Hepatocyte (in vitro differentiated cells): Measurements from ENCODE around the gene CAMTA2. TPM values are rescaled to one million over a fixed set of nuclear protein-coding genes. Genes with fewer than 3 reads are reported as not detected.

Experiments used
- DNase-seq: peaks from one replicate; pipeline ENCODE4 v3.0.0-alpha.2; 2016; ENCODE audit warnings: low spot score
- H2AFZ ChIP-seq: fragments of 200-600 bp; sonication (generic); 2 replicates; pipeline ENCODE4 v1.6.0; 2016; ENCODE audit warnings: antibody characterized with exemption, mild to moderate bottlenecking
- H3K27ac ChIP-seq: fragments of 200-600 bp; sonication (generic); 2 replicates; pipeline ENCODE4 v1.5.1; 2016; ENCODE audit warnings: mild to moderate bottlenecking
- H3K27me3 ChIP-seq: fragments of 200-600 bp; sonication (generic); 2 replicates; pipeline ENCODE4 v1.6.1; 2016
- H3K36me3 ChIP-seq: fragments of 200-600 bp; sonication (generic); replicated peaks from 2 replicates; pipeline ENCODE4 v1.5.1; 2016; ENCODE audit warnings: low read depth; ENCODE audit not compliant: insufficient read depth
- H3K4me1 ChIP-seq: fragments of 200-600 bp; sonication (generic); 2 replicates; pipeline ENCODE4 v1.5.1; 2016; ENCODE audit warnings: mild to moderate bottlenecking, moderate library complexity; ENCODE audit not compliant: insufficient read depth
- H3K4me2 ChIP-seq: fragments of 200-600 bp; sonication (generic); 2 replicates; pipeline ENCODE4 v1.6.0; 2016
- H3K4me3 ChIP-seq: fragments of 200-600 bp; sonication (generic); 2 replicates; pipeline ENCODE4 v1.5.1; 2016; ENCODE audit warnings: mild to moderate bottlenecking
- H3K79me2 ChIP-seq: fragments of 200-600 bp; sonication (generic); 2 replicates; pipeline ENCODE4 v1.6.0; 2017; ENCODE audit warnings: mild to moderate bottlenecking
- H3K9me2 ChIP-seq: fragments of 200-600 bp; sonication (generic); replicated peaks from 2 replicates; pipeline ENCODE4 v1.6.0; 2017; ENCODE audit warnings: mild to moderate bottlenecking; ENCODE audit not compliant: insufficient read depth
- H3K9me3 ChIP-seq: fragments of 200-600 bp; sonication (generic); 2 replicates; pipeline ENCODE4 v1.5.1; 2016; ENCODE audit warnings: low read depth, mild to moderate bottlenecking
- H4K20me1 ChIP-seq: fragments of 200-600 bp; sonication (generic); 2 replicates; pipeline ENCODE4 v1.6.0; 2016; ENCODE audit warnings: mild to moderate bottlenecking; ENCODE audit not compliant: insufficient read depth, poor library complexity, severe bottlenecking
- CTCF ChIP-seq: fragments of 200-600 bp; sonication (generic); IDR thresholded peaks from 2 replicates; pipeline ENCODE4 v1.5.1; 2016; ENCODE audit warnings: antibody characterized with exemption, mild to moderate bottlenecking; ENCODE audit not compliant: poor library complexity
- EZH2 ChIP-seq: fragments of 200-600 bp; sonication (generic); IDR thresholded peaks from 2 replicates; pipeline ENCODE4 v1.6.1; 2016; ENCODE audit warnings: antibody characterized with exemption, mild to moderate bottlenecking, borderline replicate concordance
- EZH2phosphoT487 ChIP-seq: fragments of 200-600 bp; sonication (generic); IDR thresholded peaks from one replicate; pipeline ENCODE4 v1.6.1; 2018; ENCODE audit warnings: antibody characterized with exemption, mild to moderate bottlenecking, low read depth, moderate library complexity; ENCODE audit not compliant: unreplicated experiment, severe bottlenecking
- WGBS: methylation state at CpG from one replicate; pipeline ENCODE4 v1.1.6; 2016; ENCODE audit warnings: low lambda C conversion rate; ENCODE audit errors: missing lambda C conversion rate; 5-methylcytosine and 5-hydroxymethylcytosine counted together
- polyA plus RNA-seq: library from polyadenylated mRNA; unstranded; fragments of >200 nt; fragmentation: Nextera tagmentation; extraction: Ambion mirVana; gene quantifications from 2 replicates; pipeline ENCODE4 v1.2.1, GENCODE V29; 2016
- total RNA-seq: library from RNA; depleted of rRNA; stranded (reverse); fragments of >200 nt; gene quantifications from 2 replicates; pipeline ENCODE4 v1.2.3, GENCODE V29; 2014

Gene CAMTA2
- total and polyA plus RNA-seq, 2 experiments from 2014 or later = 12.5 to 45.6 TPM

- no peak for DNase-seq
- Histone ChIP-seq H3K27ac (no peak overlapping the region), H3K4me2 (no peak overlapping the region), H3K79me2 (no peaks in the 10 kb centered on the region), H3K4me1 (no peaks in the 10 kb centered on the region), H3K9me3 (no peaks in the 10 kb centered on the region), H2AFZ (no peak overlapping the region), H3K36me3 (no peaks in the 10 kb centered on the region), H4K20me1 (no peaks in the 10 kb centered on the region), H3K27me3 (no peaks in the 10 kb centered on the region), H3K9me2 (no peaks in the 10 kb centered on the region), H3K4me3 (no peak overlapping the region)
- 96% methylated on average over 20 of the region's 20 CpGs for WGBS
- TF ChIP-seq EZH2 = no peak
These were observed 33.1 kb upstream of the CAMTA2 start for GRCh38 chr17:5020502-5021023.

GRCh38 chr17:5019475-5019956, 32.0 kb upstream of the CAMTA2 start:
- no peak for DNase-seq
- no peaks in the 10 kb centered on the region for H3K9me3 ChIP-seq
- H3K4me1 ChIP-seq = no peaks in the 10 kb centered on the region
- no peak overlapping the region for H2AFZ ChIP-seq
- H3K36me3 ChIP-seq = no peaks in the 10 kb centered on the region
- H3K27me3 ChIP-seq = no peaks in the 10 kb centered on the region
- H3K79me2 ChIP-seq = no peaks in the 10 kb centered on the region
- H4K20me1 ChIP-seq = no peaks in the 10 kb centered on the region
- TF ChIP-seq EZH2phosphoT487 = no peak
- no peak for TF ChIP-seq EZH2
- no peak for TF ChIP-seq CTCF
- WGBS = 70% methylated on average over 1 of the region's 1 CpG
- no peak overlapping the region for H3K27ac ChIP-seq
- H3K4me3 ChIP-seq = no peak overlapping the region
- H3K9me2 ChIP-seq = no peaks in the 10 kb centered on the region
- H3K4me2 ChIP-seq = no peak overlapping the region

- Histone ChIP-seq H3K27me3 (no peaks in the 10 kb centered on the region), H3K27ac (no peak overlapping the region), H3K4me1 (no peaks in the 10 kb centered on the region), H2AFZ (no peak overlapping the region), H3K9me2 (no peaks in the 10 kb centered on the region), H4K20me1 (no peaks in the 10 kb centered on the region), H3K4me3 (no peak overlapping the region), H3K9me3 (no peaks in the 10 kb centered on the region), H3K79me2 (no peaks in the 10 kb centered on the region), H3K36me3 (no peaks in the 10 kb centered on the region), H3K4me2 (no peak overlapping the region)
- DNase-seq = no peak
- no peak for TF ChIP-seq EZH2
- TF ChIP-seq EZH2phosphoT487 = no peak
- no peak for TF ChIP-seq CTCF
- WGBS = 95% methylated on average over 4 of the region's 4 CpGs
These were observed 26.9 kb upstream of the CAMTA2 start for GRCh38 chr17:5014357-5014756.

- H3K27ac ChIP-seq = no peak overlapping the region
- no peaks in the 10 kb centered on the region for H4K20me1 ChIP-seq
- no peaks in the 10 kb centered on the region for H3K79me2 ChIP-seq
- TF ChIP-seq EZH2 = no peak
- no peak for TF ChIP-seq EZH2phosphoT487
- no peak for TF ChIP-seq CTCF
- H2AFZ ChIP-seq = no peak overlapping the region
- no peaks in the 10 kb centered on the region for H3K9me3 ChIP-seq
- H3K4me2 ChIP-seq = no peak overlapping the region
- no peaks in the 10 kb centered on the region for H3K36me3 ChIP-seq
- no peaks in the 10 kb centered on the region for H3K4me1 ChIP-seq
- no peak overlapping the region for H3K4me3 ChIP-seq
- H3K27me3 ChIP-seq = no peaks in the 10 kb centered on the region
- H3K9me2 ChIP-seq = no peaks in the 10 kb centered on the region
- 91% methylated on average over 6 of the region's 6 CpGs for WGBS
- no peak for DNase-seq
These were observed 24.5 kb upstream of the CAMTA2 start for GRCh38 chr17:5011928-5012327.
